ENCODE data around the gene ZNF593OS.

- TF ChIP-seq ZBTB40 (IDR thresholded peaks at IDR 0.05; ENCODE audit: borderline replicate concordance) (no peak), EZH2 (IDR thresholded peaks at IDR 0.05; ENCODE audit: borderline replicate concordance, control insufficient read depth, low read depth, low read length) (no peak)
Measured at GRCh38 chr1:26189751-26190275, 18.2 kb upstream of the ZNF593OS start.

Measured in GM12878 (cell line).